Natural killer cell (primary cell): ENCODE measurements around the gene INMT. TPM values are rescaled to one million over a fixed set of nuclear protein-coding genes. Genes with fewer than 3 reads are reported as not detected.

Source experiments
- ATAC-seq, 3 donors: fragments of 150-1000 bp in 2 of 3; fragments of 200-7000 bp in 1 of 3; cut with Tn5 transposase; 1 replicate in 1 of 3; 2 replicates in 2 of 3; pipeline ENCODE4 v1.10.0; 2021; ENCODE audit warnings: mild to moderate bottlenecking in 2 of 3, moderate library complexity in 2 of 3
- DNase-seq, 2 donors: peaks; one replicate each; pipeline versions ENCODE4 v3.0.0 to v3.0.0-alpha.2; 2013 to 2021; ENCODE audit warnings: mixed read lengths in 1 of 2
- H3K27ac ChIP-seq: one replicate; pipeline ENCODE4 v1.5.1; 2013; ENCODE audit warnings: mild to moderate bottlenecking, low read length
- H3K27me3 ChIP-seq: one replicate; pipeline ENCODE4 v1.6.1; 2013; ENCODE audit warnings: low read length; ENCODE audit not compliant: control insufficient read depth, insufficient read depth
- H3K36me3 ChIP-seq: one replicate; pipeline ENCODE4 v1.6.1; 2013; ENCODE audit warnings: low read length; ENCODE audit not compliant: control insufficient read depth, insufficient read depth
- H3K4me1 ChIP-seq: one replicate; pipeline ENCODE4 v1.6.1; 2013; ENCODE audit warnings: low read length; ENCODE audit not compliant: control insufficient read depth, insufficient read depth
- H3K4me3 ChIP-seq: one replicate; pipeline ENCODE4 v1.5.1; 2013; ENCODE audit warnings: low read length
- H3K9me3 ChIP-seq: one replicate; pipeline ENCODE4 v1.6.1; 2013; ENCODE audit warnings: low read length; ENCODE audit not compliant: control insufficient read depth, insufficient read depth
- H3K27ac Mint-ChIP-seq, 2 donors: one replicate each; pipeline ENCODE4 v1.8.0; 2022; ENCODE audit warnings: mild to moderate bottlenecking in 2 of 2, mixed read lengths in 2 of 2, moderate library complexity in 1 of 2
- H3K27me3 Mint-ChIP-seq, 2 donors: one replicate each; pipeline ENCODE4 v1.8.0; 2022; ENCODE audit warnings: low read depth in 2 of 2, mixed read lengths in 2 of 2
- H3K36me3 Mint-ChIP-seq: one replicate; pipeline ENCODE4 v1.8.0; 2022; ENCODE audit warnings: mixed read lengths
- H3K4me1 Mint-ChIP-seq, 2 donors: one replicate each; pipeline ENCODE4 v1.8.0; 2022; ENCODE audit warnings: mixed read lengths in 2 of 2
- H3K4me3 Mint-ChIP-seq: one replicate; pipeline ENCODE4 v1.8.0; 2022; ENCODE audit warnings: mild to moderate bottlenecking, moderate library complexity, mixed read lengths
- H3K9me3 Mint-ChIP-seq, 2 donors: one replicate each; pipeline ENCODE4 v1.8.0; 2022; ENCODE audit warnings: mixed read lengths in 2 of 2
- CTCF ChIP-seq: fragments of 200-600 bp; IDR thresholded peaks from one replicate; pipeline ENCODE4 v1.8.0; 2022; ENCODE audit warnings: antibody characterized with exemption
- WGBS: methylation state at CpG from one replicate; pipeline ENCODE4 v1.1.7; 2013; ENCODE audit warnings: missing lambda C conversion rate; ENCODE audit not compliant: insufficient coverage; 5-methylcytosine and 5-hydroxymethylcytosine counted together
- intact Hi-C: fragments of 100-400 bp; cut with micrococcal nuclease; formaldehyde crosslinking; loops from one replicate; pipeline ENCODE4 v1.14.2; 2022
- total RNA-seq, 4 donors: library from RNA; stranded (reverse); fragments of 120-200 nt in 1 of 4; gene quantifications; one replicate each; pipeline versions ENCODE4 v1.2.3 to v1.2.4, GENCODE V29; 2013 to 2022

INMT gene
- total RNA-seq, 3 donors from 2014 or later (not counting 1 experiment from before 2014, with no cell fraction given), result 0.56 to 1.0 TPM; not detected in 1

GRCh38 chr7:30778255-30779025, 26.5 kb downstream of the INMT start:
- H3K27ac Mint-ChIP-seq, result no peak overlapping the region
- no peaks in the 10 kb centered on the region for H3K9me3 ChIP-seq
- no peaks in the 10 kb centered on the region for H3K4me1 Mint-ChIP-seq
- no peak overlapping the region for H3K27ac ChIP-seq
- DNase-seq (no peak), ATAC-seq (no peak)
- no peaks in the 10 kb centered on the region for H3K9me3 Mint-ChIP-seq
- no peaks in the 10 kb centered on the region for H3K36me3 ChIP-seq
- H3K36me3 Mint-ChIP-seq, result no peaks in the 10 kb centered on the region
- no peak for TF ChIP-seq CTCF
- H3K4me1 ChIP-seq, result no peaks in the 10 kb centered on the region
- no peaks in the 10 kb centered on the region for H3K27me3 Mint-ChIP-seq
- 93% methylated on average over 15 of the region's 15 CpGs for WGBS
- H3K4me3 Mint-ChIP-seq, result no peak overlapping the region
- no peaks in the 10 kb centered on the region for H3K27me3 ChIP-seq
- H3K4me3 ChIP-seq, result no peak overlapping the region
- intact Hi-C loops, result no loop called here

- Histone ChIP-seq H3K4me1 (no peaks in the 10 kb centered on the region), H3K27ac (no peak overlapping the region), H3K9me3 (no peaks in the 10 kb centered on the region), H3K27me3 (no peaks in the 10 kb centered on the region), H3K4me3 (no peak overlapping the region), H3K36me3 (no peaks in the 10 kb centered on the region)
- ATAC-seq, result no peak
- Mint-ChIP-seq H3K4me1 (no peaks in the 10 kb centered on the region), H3K27ac (no peak overlapping the region), H3K27me3 (no peaks in the 10 kb centered on the region), H3K9me3 (no peaks in the 10 kb centered on the region), H3K36me3 (no peaks in the 10 kb centered on the region), H3K4me3 (no peak overlapping the region)
- intact Hi-C loops, result no loop called here
- no peak for TF ChIP-seq CTCF
- DNase-seq, result no peak
- 96% methylated on average over 4 of the region's 5 CpGs for WGBS
Observed at GRCh38 chr7:30779574-30779973, 27.6 kb downstream of the INMT start.

- no peaks in the 10 kb centered on the region for H3K36me3 Mint-ChIP-seq
- WGBS, result 96% methylated on average over 4 of the region's 4 CpGs
- intact Hi-C loops, result no loop called here
- H3K4me1 ChIP-seq, result no peaks in the 10 kb centered on the region
- H3K9me3 ChIP-seq, result no peaks in the 10 kb centered on the region
- TF ChIP-seq CTCF, result no peak
- no peaks in the 10 kb centered on the region for H3K36me3 ChIP-seq
- no peaks in the 10 kb centered on the region for H3K27me3 Mint-ChIP-seq
- DNase-seq (no peak), ATAC-seq (no peak)
- no peaks in the 10 kb centered on the region for H3K27me3 ChIP-seq
- H3K4me1 Mint-ChIP-seq, result no peaks in the 10 kb centered on the region
- no peaks in the 10 kb centered on the region for H3K9me3 Mint-ChIP-seq
- no peak overlapping the region for H3K27ac Mint-ChIP-seq
- no peak overlapping the region for H3K27ac ChIP-seq
- H3K4me3 Mint-ChIP-seq, result no peak overlapping the region
- H3K4me3 ChIP-seq, result no peak overlapping the region
Observed at GRCh38 chr7:30780941-30781340, 29.0 kb downstream of the INMT start.

GRCh38 chr7:30782690-30783089, 30.8 kb downstream of the INMT start:
- intact Hi-C loops, result no loop called here
- Mint-ChIP-seq H3K4me1 (no peaks in the 10 kb centered on the region), H3K36me3 (no peaks in the 10 kb centered on the region), H3K27me3 (no peaks in the 10 kb centered on the region), H3K9me3 (no peaks in the 10 kb centered on the region), H3K27ac (no peak overlapping the region), H3K4me3 (no peak overlapping the region)
- H3K4me1 ChIP-seq, result no peaks in the 10 kb centered on the region
- no peaks in the 10 kb centered on the region for H3K9me3 ChIP-seq
- no peaks in the 10 kb centered on the region for H3K27me3 ChIP-seq
- no peak overlapping the region for H3K4me3 ChIP-seq
- no peaks in the 10 kb centered on the region for H3K36me3 ChIP-seq
- no peak for DNase-seq
- no peak for TF ChIP-seq CTCF
- H3K27ac ChIP-seq, result no peak overlapping the region
- ATAC-seq, result no peak
